Measurements from ENCODE around the gene ZNF213.

ZNF213 gene

DNA sequence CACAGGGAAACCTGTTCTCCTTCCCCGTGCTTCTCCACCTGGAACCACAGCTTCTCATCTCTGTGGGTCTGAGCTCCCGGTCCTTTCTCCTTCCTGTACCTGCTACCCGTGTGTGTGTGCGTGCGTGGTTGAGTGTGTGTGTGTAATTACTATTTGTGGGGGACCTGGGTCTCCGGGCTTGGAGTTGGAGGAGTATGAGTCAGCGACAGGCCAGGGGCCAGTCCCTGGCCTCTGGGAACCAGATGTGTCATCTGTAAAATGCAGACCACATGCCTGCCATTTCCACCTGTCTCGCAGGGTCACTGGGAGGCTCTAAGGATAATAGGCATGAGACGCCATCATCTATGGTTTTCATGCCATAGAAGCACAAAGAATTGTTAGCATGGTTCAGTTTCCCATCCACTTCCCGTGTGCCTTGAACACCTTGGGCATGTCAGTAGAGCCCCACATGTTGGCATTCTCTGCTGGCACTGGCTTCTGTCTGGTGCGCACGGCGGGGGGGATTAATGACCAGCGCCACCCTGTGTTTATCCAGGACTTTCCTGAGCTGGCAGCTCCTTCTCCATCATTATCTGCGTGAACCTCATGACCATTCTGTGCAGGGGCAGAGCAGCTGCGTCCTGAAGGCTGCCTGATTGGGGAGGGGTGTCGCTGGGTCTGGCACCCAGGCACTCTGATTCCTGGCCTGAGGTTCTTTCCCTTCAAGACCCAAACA, 20.9 kb upstream of the ZNF213 start:
- TF ChIP-seq, protein P1, sequence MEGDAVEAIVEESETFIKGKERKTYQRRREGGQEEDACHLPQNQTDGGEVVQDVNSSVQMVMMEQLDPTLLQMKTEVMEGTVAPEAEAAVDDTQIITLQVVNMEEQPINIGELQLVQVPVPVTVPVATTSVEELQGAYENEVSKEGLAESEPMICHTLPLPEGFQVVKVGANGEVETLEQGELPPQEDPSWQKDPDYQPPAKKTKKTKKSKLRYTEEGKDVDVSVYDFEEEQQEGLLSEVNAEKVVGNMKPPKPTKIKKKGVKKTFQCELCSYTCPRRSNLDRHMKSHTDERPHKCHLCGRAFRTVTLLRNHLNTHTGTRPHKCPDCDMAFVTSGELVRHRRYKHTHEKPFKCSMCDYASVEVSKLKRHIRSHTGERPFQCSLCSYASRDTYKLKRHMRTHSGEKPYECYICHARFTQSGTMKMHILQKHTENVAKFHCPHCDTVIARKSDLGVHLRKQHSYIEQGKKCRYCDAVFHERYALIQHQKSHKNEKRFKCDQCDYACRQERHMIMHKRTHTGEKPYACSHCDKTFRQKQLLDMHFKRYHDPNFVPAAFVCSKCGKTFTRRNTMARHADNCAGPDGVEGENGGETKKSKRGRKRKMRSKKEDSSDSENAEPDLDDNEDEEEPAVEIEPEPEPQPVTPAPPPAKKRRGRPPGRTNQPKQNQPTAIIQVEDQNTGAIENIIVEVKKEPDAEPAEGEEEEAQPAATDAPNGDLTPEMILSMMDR (IDR thresholded peaks at IDR 0.05; ENCODE audit: extremely low read depth, insufficient read depth, missing control alignments), result no peak
- in situ Hi-C loops (cut with MboI; ENCODE audit: low pct_unique_long_range_greater_than_20kb, low sequenced_read_pairs, unreplicated experiment), result no loop called here
- DNase-seq (ENCODE audit: low spot score), result no peak

GRCh38 chr16:3115003-3115402, 19.8 kb upstream of the ZNF213 start:
- TF ChIP-seq, protein P1 (IDR thresholded peaks at IDR 0.05; ENCODE audit: extremely low read depth, insufficient read depth, missing control alignments), result no peak
- DNase-seq (ENCODE audit: low spot score), result no peak
- in situ Hi-C loops (cut with MboI; ENCODE audit: low pct_unique_long_range_greater_than_20kb, low sequenced_read_pairs, unreplicated experiment), result no loop called here

DNA sequence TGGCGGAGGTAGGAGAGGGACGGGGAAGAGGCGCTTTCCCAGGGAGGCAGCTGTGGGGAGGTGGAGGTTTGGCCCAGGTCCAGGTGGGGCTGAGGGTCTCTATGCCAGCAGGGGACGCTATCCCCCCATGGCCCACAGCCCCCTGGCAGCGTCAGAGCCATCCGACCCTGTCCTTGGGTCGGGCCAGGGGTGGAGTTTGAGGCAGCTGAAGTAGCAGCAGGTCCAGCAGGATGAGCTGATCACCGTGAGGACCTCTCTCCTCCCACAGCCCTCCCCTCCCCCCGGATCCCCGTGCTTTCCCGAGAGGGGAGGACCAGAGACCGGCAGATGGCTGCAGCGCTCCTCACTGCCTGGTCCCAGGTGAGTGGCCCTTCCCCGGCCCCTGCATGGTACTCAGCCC, 19.3 kb upstream of the ZNF213 start:
- no peak for DNase-seq (ENCODE audit: low spot score)
- TF ChIP-seq, protein P1 (IDR thresholded peaks at IDR 0.05; ENCODE audit: extremely low read depth, insufficient read depth, missing control alignments), result no peak
- in situ Hi-C loops (cut with MboI; ENCODE audit: low pct_unique_long_range_greater_than_20kb, low sequenced_read_pairs, unreplicated experiment), result no loop called here

DNA sequence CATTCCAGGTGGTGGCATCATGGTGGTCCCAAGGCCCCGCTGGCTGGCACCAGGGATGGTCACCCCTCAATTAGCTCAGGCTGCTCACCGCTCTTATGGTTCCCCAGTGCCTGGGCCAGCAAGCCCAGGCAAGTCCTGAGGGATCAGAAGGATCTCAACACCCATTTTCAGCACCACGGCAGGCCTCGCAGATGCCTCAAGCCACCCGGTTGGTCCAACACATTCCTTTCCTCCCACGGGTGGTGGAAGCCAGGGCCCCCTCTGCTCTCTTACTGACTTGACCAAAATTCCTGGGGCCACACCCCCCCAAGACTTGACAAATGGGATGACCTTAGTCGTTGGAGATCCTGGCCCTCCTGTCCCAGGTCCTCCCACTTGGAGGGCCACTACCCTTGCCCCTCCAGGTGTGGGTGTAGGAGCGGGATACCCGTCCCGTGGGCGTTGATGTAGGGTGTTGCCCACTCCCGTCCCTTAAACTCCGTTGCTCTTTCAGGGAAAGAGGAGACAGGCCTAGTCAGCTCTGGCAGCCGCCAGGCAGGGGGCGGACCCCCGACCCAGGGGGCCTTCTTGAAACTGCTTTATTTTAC, 16.5 kb upstream of the ZNF213 start:
- in situ Hi-C loops (cut with MboI; ENCODE audit: low pct_unique_long_range_greater_than_20kb, low sequenced_read_pairs, unreplicated experiment), result no loop called here
- no peak for DNase-seq (ENCODE audit: low spot score)
- TF ChIP-seq, protein P1 (IDR thresholded peaks at IDR 0.05; ENCODE audit: extremely low read depth, insufficient read depth, missing control alignments), result no peak

DNA sequence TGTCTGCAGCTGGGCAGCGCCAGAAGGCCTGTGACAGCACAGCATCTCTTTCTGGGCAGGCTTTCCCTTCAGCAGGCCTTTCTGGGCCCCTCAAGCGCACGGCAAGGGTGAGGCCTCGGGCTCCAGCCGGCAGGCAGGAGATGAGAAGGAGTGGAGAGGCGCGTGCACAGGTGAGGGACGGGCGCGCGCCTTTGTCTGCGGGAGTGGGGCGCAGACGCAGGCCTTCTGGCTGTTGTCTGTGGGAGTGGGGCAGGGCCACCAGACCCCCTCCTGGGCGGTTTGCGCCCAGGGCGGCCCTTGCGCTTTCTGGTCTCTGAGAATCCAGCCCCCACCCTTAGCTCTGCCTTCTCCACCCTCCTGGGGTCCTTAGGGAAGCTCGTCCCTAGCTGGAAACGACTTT, 16.0 kb upstream of the ZNF213 start:
- TF ChIP-seq, protein P1 (IDR thresholded peaks at IDR 0.05; ENCODE audit: extremely low read depth, insufficient read depth, missing control alignments), result no peak
- in situ Hi-C loops (cut with MboI; ENCODE audit: low pct_unique_long_range_greater_than_20kb, low sequenced_read_pairs, unreplicated experiment), result no loop called here
- no peak for DNase-seq (ENCODE audit: low spot score)

DNA sequence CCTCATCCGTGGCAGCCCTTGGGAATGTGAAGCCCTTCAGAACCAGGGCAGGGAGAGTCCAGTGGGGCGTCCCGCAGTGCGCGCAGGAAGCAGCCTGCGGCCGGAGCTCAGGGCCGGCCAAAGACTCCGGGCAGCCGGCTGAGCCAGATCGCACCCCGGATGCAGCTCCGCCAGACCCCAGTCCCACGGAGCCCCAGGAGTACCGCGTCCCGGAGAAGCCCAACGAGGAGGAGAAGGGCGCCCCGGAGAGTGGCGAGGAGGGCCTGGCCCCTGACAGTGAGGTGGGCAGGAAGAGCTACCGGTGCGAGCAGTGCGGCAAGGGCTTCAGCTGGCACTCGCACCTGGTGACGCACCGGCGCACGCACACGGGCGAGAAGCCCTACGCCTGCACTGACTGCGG, 15.5 kb upstream of the ZNF213 start:
- TF ChIP-seq, protein P1 (IDR thresholded peaks at IDR 0.05; ENCODE audit: extremely low read depth, insufficient read depth, missing control alignments), result no peak
- in situ Hi-C loops (cut with MboI; ENCODE audit: low pct_unique_long_range_greater_than_20kb, low sequenced_read_pairs, unreplicated experiment), result no loop called here
- no peak for DNase-seq (ENCODE audit: low spot score)
